Peyer's patch (tissue), 4 donors: Measurements from ENCODE around the gene TMOD1.

Experiments
- CTCF ChIP-seq, 6 experiments: fragments of 450-650 bp in 4 of 6; fragments of 200-600 bp in 2 of 6; sonication (generic) in 1 of 6; IDR thresholded peaks; one replicate each; pipeline ENCODE4 v1.5.1; 2017 to 2019; ENCODE audit warnings: antibody characterized with exemption in 6 of 6, mild to moderate bottlenecking in 3 of 6, moderate library complexity in 1 of 6
- POLR2A ChIP-seq, 2 donors: fragments of 450-650 bp; IDR thresholded peaks; one replicate each; pipeline ENCODE4 v1.5.1; 2017; ENCODE audit warnings: antibody characterized with exemption in 2 of 2, mild to moderate bottlenecking in 2 of 2, moderate library complexity in 2 of 2

- no peak for TF ChIP-seq CTCF (IDR thresholded peaks at IDR 0.05)
- TF ChIP-seq POLR2A (IDR thresholded peaks at IDR 0.05) = no peak
Observed at GRCh38 chr9:97568461-97569275, 67.2 kb downstream of the TMOD1 start.
